LoVo (cell line): ENCODE measurements around the gene ETV2.
"Not testable (repeated sequence)": the region's sequence is repeated elsewhere in the genome, so short reads cannot be mapped to it uniquely, and the experiment has no call there.

Source experiments
- DNase-seq: peaks from one replicate; pipeline ENCODE4 v3.0.0-alpha.2; 2016; ENCODE audit warnings: low spot score

Gene ETV2

GRCh38 chr19:35641515-35642151, at the start of gene ETV2:
Gene ETV2, plus strand, starts transcription at chr19:35641745. Its CDS starts 716 bp downstream, at chr19:35642461.
- DNase-seq: no peak

- no peak for DNase-seq
Measured at GRCh38 chr19:35592226-35592625, 49.3 kb upstream of the ETV2 start.

GRCh38 chr19:35595026-35595425, 46.5 kb upstream of the ETV2 start:
- not testable (repeated sequence) for DNase-seq

GRCh38 chr19:35595928-35596327, 45.6 kb upstream of the ETV2 start:
- no peak for DNase-seq

GRCh38 chr19:35596366-35596999, 45.1 kb upstream of the ETV2 start:
- no peak for DNase-seq

GRCh38 chr19:35601971-35602370, 39.6 kb upstream of the ETV2 start:
- no peak for DNase-seq

- DNase-seq: peak; percentile 6
Measured at GRCh38 chr19:35604436-35604835, 37.1 kb upstream of the ETV2 start.

GRCh38 chr19:35607170-35607569, 34.4 kb upstream of the ETV2 start:
- not testable (repeated sequence) for DNase-seq

- no peak for DNase-seq
Measured at GRCh38 chr19:35607661-35608060, 33.9 kb upstream of the ETV2 start.

- DNase-seq: no peak
Measured at GRCh38 chr19:35608251-35608650, 33.3 kb upstream of the ETV2 start.

GRCh38 chr19:35609851-35610353, 31.6 kb upstream of the ETV2 start:
- no peak for DNase-seq

- no peak for DNase-seq
Measured at GRCh38 chr19:35612224-35612558, 29.4 kb upstream of the ETV2 start.

- DNase-seq: peak; percentile 95
Measured at GRCh38 chr19:35612559-35613321, 28.8 kb upstream of the ETV2 start, which contains the start of gene HAUS5. Gene HAUS5, plus strand, starts transcription at chr19:35612735. Its CDS starts 60 bp downstream, at chr19:35612795.

GRCh38 chr19:35613574-35613973, 28.0 kb upstream of the ETV2 start:
- no peak for DNase-seq

- no peak for DNase-seq
Measured at GRCh38 chr19:35615036-35615435, 26.5 kb upstream of the ETV2 start.

- no peak for DNase-seq
Measured at GRCh38 chr19:35618857-35619256, 22.7 kb upstream of the ETV2 start.

GRCh38 chr19:35619290-35619923, 22.1 kb upstream of the ETV2 start:
- DNase-seq: no peak

GRCh38 chr19:35620001-35620400, 21.5 kb upstream of the ETV2 start:
- no peak for DNase-seq

- DNase-seq: no peak
Measured at GRCh38 chr19:35621708-35622107, 19.8 kb upstream of the ETV2 start.

GRCh38 chr19:35622750-35623149, 18.8 kb upstream of the ETV2 start:
- no peak for DNase-seq

GRCh38 chr19:35623327-35624010, 18.1 kb upstream of the ETV2 start:
- DNase-seq: no peak

GRCh38 chr19:35628264-35628564, 13.3 kb upstream of the ETV2 start:
- no peak for DNase-seq
